ENCODE data around the gene HIVEP3. TPM values are rescaled to one million over a fixed set of nuclear protein-coding genes. Genes with fewer than 3 reads are reported as not detected.

HIVEP3 gene
- total and polyA plus RNA-seq, 11 donors, result 3.2 to 11.9 (median 5.0) TPM

DNA sequence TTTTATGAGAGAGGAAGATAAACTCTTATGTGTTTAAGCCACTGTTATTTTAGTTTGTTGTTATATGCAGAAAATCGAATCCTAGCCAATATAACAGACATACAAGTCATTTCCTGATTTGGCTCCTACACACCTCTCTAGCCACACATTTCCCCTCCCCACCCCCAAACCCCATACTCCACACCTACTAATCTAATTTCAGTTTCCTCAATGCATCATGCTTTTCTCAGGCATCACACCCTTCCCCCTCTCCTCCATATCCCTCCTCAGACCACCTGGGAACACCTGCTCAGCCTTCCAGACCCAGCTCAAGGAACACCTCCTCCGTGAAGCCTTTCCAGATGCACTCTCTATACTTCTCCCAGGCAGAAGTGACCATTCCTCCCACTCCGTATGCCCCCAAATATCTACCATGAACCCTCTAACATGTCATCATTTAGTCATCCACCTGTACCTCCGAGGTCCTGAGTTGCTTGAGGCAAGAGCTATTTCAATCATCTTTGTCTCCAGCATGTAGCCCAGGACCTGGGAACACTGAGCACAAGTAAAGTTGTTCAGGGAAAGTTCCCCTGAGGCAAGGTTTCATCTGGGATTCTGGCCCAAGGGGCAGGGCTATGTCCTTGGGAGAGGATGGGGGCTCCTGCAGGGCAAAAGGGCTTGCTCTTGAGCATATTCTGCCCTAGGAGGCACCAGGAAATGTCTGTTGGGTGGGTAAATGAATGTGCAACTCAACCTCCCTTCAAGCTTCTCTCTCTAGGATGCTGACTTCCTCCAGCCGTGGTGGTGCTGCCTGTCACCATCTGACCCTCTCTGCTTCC is 126.8 kb downstream of the HIVEP3 start:
- WGBS, 4 donors, result 79 to 84% (median 82%) methylated on average over 5 of the region's 5 CpGs
- TF ChIP-seq POLR2A (IDR thresholded peaks at IDR 0.05), result no peak
- TF ChIP-seq, protein P1, sequence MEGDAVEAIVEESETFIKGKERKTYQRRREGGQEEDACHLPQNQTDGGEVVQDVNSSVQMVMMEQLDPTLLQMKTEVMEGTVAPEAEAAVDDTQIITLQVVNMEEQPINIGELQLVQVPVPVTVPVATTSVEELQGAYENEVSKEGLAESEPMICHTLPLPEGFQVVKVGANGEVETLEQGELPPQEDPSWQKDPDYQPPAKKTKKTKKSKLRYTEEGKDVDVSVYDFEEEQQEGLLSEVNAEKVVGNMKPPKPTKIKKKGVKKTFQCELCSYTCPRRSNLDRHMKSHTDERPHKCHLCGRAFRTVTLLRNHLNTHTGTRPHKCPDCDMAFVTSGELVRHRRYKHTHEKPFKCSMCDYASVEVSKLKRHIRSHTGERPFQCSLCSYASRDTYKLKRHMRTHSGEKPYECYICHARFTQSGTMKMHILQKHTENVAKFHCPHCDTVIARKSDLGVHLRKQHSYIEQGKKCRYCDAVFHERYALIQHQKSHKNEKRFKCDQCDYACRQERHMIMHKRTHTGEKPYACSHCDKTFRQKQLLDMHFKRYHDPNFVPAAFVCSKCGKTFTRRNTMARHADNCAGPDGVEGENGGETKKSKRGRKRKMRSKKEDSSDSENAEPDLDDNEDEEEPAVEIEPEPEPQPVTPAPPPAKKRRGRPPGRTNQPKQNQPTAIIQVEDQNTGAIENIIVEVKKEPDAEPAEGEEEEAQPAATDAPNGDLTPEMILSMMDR (IDR thresholded peaks at IDR 0.05), result no peak
- Histone ChIP-seq H3K9me3 (no peaks in the 10 kb centered on the region), H3K4me1 (peaks cover 0 to 34% (median 0%) of the 10 kb centered on the region in 12 donors), H3K4me3 (no peak overlapping the region), H3K27me3 (no peaks in the 10 kb centered on the region), H3K27ac (no peak overlapping the region), H3K36me3 (no peaks in the 10 kb centered on the region)
- DNase-seq (no peak), ATAC-seq (no peak)
- intact Hi-C loops (cut with DNase I), result loop anchor here in 2 of 10 donors (5.0 to 10.0 kb wide), 2 partner anchors 215 to 217 kb away; no protein-coding TSS in a partner anchor

DNA sequence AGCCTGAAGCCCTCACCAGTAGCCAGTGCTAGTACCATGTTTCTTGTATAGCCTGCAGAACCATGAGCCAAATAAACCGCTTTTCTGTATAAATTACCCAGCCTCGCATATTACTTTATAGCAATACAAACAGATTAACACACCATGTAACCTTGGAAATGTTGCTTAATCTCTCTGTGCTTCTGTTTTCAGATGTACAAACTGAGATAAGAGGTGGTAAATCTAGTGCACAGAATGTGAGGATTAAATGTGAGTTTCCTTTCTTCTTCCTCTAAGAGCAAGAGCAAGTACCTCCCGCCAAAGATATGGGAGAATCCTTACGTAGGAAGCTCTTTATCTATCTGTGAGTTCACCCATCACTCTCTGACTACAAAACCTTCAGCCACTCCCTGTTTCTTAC is 128.4 kb downstream of the HIVEP3 start:
- H3K36me3 ChIP-seq, result no peaks in the 10 kb centered on the region
- ATAC-seq (no peak), DNase-seq (no peak)
- WGBS, 4 donors, result 81 to 96% (median 90%) methylated on average over 4 of the region's 4 CpGs
- no peaks in the 10 kb centered on the region for H3K27me3 ChIP-seq
- H3K27ac ChIP-seq, result no peak overlapping the region
- no peaks in the 10 kb centered on the region for H3K9me3 ChIP-seq
- H3K4me3 ChIP-seq, result no peak overlapping the region
- H3K4me1 ChIP-seq, result peaks cover 0 to 34% (median 0%) of the 10 kb centered on the region in 12 donors
- TF ChIP-seq, protein P1 (IDR thresholded peaks at IDR 0.05), result no peak
- no peak for TF ChIP-seq POLR2A (IDR thresholded peaks at IDR 0.05)
- intact Hi-C loops (cut with DNase I), result loop anchor here in 2 of 10 donors (5.0 to 10.0 kb wide), 2 partner anchors 213 to 216 kb away; no protein-coding TSS in a partner anchor

- 78 to 90% (median 85%) methylated on average over 3 of the region's 3 CpGs for WGBS, 4 donors
- no peaks in the 10 kb centered on the region for H3K9me3 ChIP-seq
- no peaks in the 10 kb centered on the region for H3K36me3 ChIP-seq
- TF ChIP-seq POLR2A (IDR thresholded peaks at IDR 0.05), result no peak
- TF ChIP-seq, protein P1 (IDR thresholded peaks at IDR 0.05), result no peak
- no peak overlapping the region for H3K27ac ChIP-seq
- ATAC-seq, result no peak
- intact Hi-C loops (cut with DNase I), result loop anchor here in 3 of 10 donors (5.0 to 10.0 kb wide), 3 partner anchors 65 to 215 kb away; no protein-coding TSS in a partner anchor
- no peaks in the 10 kb centered on the region for H3K27me3 ChIP-seq
- DNase-seq, result no peak
- peaks cover 0 to 35% (median 0%) of the 10 kb centered on the region in 12 donors for H3K4me1 ChIP-seq
- H3K4me3 ChIP-seq, result no peak overlapping the region
These were observed 128.9 kb downstream of the HIVEP3 start for GRCh38 chr1:41789661-41790330.

DNA sequence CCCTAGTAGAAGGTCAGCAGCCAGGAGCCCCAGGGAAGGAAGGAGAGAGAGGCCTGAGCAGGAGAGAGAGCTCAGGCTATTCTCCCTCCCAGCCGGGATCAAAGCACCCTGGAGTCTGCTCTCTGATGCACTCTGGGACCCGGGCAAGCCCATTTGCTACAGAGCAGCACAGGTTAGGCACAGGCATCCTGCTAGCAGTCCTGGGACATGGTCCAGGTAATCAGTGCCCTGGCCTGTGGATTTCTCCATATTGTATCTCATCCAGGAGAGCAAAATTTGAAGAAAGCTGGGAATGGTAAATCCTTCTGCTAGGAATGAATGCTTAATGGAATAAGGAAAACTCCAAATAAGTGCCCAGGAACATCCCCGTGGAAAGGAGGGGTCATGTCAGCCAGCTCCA is 130.3 kb downstream of the HIVEP3 start:
- no peak for DNase-seq
- H3K4me3 ChIP-seq, result no peak overlapping the region
- H3K36me3 ChIP-seq, result no peaks in the 10 kb centered on the region
- peaks cover 0 to 42% (median 0%) of the 10 kb centered on the region in 12 donors for H3K4me1 ChIP-seq
- no peak overlapping the region for H3K27ac ChIP-seq
- 81 to 95% (median 88%) methylated on average over 3 of the region's 3 CpGs for WGBS, 4 donors
- intact Hi-C loops (cut with DNase I), result loop anchor here in 1 of 10 donors (10.0 kb wide), 1 partner anchor 64 kb away; no protein-coding TSS in a partner anchor
- H3K27me3 ChIP-seq, result no peaks in the 10 kb centered on the region
- H3K9me3 ChIP-seq, result no peaks in the 10 kb centered on the region
- TF ChIP-seq, protein P1 (IDR thresholded peaks at IDR 0.05), result no peak
- TF ChIP-seq POLR2A (IDR thresholded peaks at IDR 0.05), result no peak
- ATAC-seq, result no peak

Data from heart left ventricle (tissue), 16 donors.